Anterior cingulate cortex (tissue), 58 donors: ENCODE measurements around the gene TNKS2.

Experiments
- DNase-seq, 58 donors: peaks; one replicate each; lab custom pipeline; 2025; lab: John Stamatoyannopoulos, UW

The TNKS2 gene

GRCh38 chr10:91907914-91908336 lies 109.7 kb downstream of the TNKS2 start:
- DNase-seq, result peak in 5 of 58 donors; percentile 15 to 33 (median 22)

DNA sequence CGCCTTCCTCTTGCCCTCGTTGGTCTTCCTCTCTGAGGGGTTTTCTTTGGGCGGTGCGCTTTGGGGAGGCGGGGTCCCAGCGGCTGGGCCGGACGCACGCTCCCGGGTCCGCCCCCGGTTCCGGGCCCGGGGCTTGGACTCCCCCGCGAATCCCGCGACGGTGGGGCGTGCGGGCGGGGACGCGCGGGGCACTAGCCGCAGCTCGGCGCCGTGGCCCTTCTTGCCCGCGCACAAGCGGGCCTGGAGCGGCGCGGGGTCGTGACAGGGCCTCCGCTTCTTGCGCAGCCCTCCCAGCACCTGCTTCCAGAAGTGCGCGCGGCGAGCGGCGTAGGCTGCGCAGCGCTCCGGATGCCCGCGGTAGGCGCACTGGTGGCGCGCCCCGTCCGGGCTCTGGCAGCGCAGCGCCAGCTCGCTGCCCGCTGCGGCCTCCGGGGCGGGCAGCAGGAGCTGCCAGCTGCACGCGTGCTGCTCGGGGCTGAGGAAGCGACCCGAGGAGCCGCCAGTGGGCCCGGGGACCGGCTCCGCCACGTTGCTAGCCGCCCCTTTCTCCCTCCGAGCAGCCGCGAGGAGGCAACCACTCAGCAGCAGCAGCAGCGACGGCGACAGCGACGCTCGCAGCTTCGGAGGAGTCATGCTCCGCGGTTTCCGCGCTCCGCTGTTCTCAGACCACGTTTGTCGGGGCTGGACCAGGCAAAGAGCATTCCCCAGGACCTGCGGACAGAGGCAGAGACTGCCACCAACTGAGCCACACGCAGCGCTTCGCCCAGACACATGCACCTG lies 110.3 kb downstream of the TNKS2 start:
- peak in 54 of 58 donors; percentile 25 to 84 (median 66) for DNase-seq

- peak in 20 of 58 donors; percentile 3 to 59 (median 12) for DNase-seq
Measured at GRCh38 chr10:91909117-91909677, 111.0 kb downstream of the TNKS2 start, which contains the start of gene FGFBP3. TSS of gene FGFBP3 (minus strand) at chr10:91909486. CDS start at chr10:91908969, 517 bp downstream.

- no peak for DNase-seq
Measured at GRCh38 chr10:91910467-91910866, 112.2 kb downstream of the TNKS2 start.
